B cell (primary cell): ENCODE data around the gene CCDC9. TPM values are rescaled to one million over a fixed set of nuclear protein-coding genes. Genes with fewer than 3 reads are reported as not detected.

Experiments used
- ATAC-seq: fragments of 200-7000 bp; cut with Tn5 transposase; one replicate; pipeline ENCODE4 v1.10.0; 2021; ENCODE audit warnings: low read depth, mild to moderate bottlenecking, moderate number of reproducible peaks, moderate library complexity
- CTCF ChIA-PET: fragments of 350-600 bp; sonication (Branson Sonifier 250); formaldehyde crosslinking; loops from one replicate; lab custom pipeline; 2021; ENCODE audit warnings: antibody characterized with exemption, inconsistent platforms; lab: Charles Lee
- POLR2A ChIA-PET: fragments of 350-600 bp; sonication (Branson Sonifier 250); formaldehyde crosslinking; loops from one replicate; lab custom pipeline; 2021; ENCODE audit warnings: antibody characterized with exemption; lab: Charles Lee
- DNase-seq: peaks from one replicate; pipeline ENCODE4 v3.0.0; 2013
- H2AFZ ChIP-seq: 2 replicates; pipeline ENCODE4 v1.6.1; 2012; ENCODE audit warnings: mild to moderate bottlenecking, low read depth, low read length; ENCODE audit not compliant: insufficient read depth, poor library complexity, severe bottlenecking
- H3K27ac ChIP-seq, 2 donors: 1 replicate in 1 of 2; 2 replicates in 1 of 2; pipeline ENCODE4 v1.5.1; 2012 to 2013; ENCODE audit warnings: low read length in 2 of 2, mild to moderate bottlenecking in 2 of 2, moderate library complexity in 1 of 2
- H3K27me3 ChIP-seq, 4 experiments: fragments of 200-600 bp in 1 of 4; sonication (generic) in 1 of 4; replicated peaks in 1 of 4; 1 replicate in 2 of 4; 2 replicates in 2 of 4; pipeline versions ENCODE4 v1.6.1 to v1.7.0; 2013 to 2016; ENCODE audit warnings: low read length in 3 of 4, mild to moderate bottlenecking in 2 of 4, mixed read lengths in 1 of 4, moderate library complexity in 1 of 4; ENCODE audit not compliant: insufficient read depth in 4 of 4, control insufficient read depth in 3 of 4; ENCODE audit errors: control extremely low read depth in 1 of 4
- H3K36me3 ChIP-seq, 2 experiments: replicated peaks in 1 of 2; 1 replicate in 1 of 2; 2 replicates in 1 of 2; pipeline versions ENCODE4 v1.6.1 to v1.7.1; 2013; ENCODE audit warnings: low read length in 1 of 2; ENCODE audit not compliant: insufficient read depth in 2 of 2, control insufficient read depth in 1 of 2; ENCODE audit errors: control extremely low read depth in 1 of 2, extremely low read depth in 1 of 2
- H3K4me1 ChIP-seq, 2 donors: fragments of 200-600 bp in 1 of 2; sonication (generic) in 1 of 2; 1 replicate in 1 of 2; 2 replicates in 1 of 2; pipeline versions ENCODE4 v1.5.1 to v1.6.1; 2013 to 2017; ENCODE audit warnings: low read length in 2 of 2; ENCODE audit not compliant: control insufficient read depth in 2 of 2, insufficient read depth in 2 of 2
- H3K4me2 ChIP-seq: replicated peaks from 2 replicates; pipeline ENCODE3; 2012; ENCODE audit warnings: mild to moderate bottlenecking, low read depth, low read length; ENCODE audit not compliant: poor library complexity, severe bottlenecking
- H3K4me3 ChIP-seq, 5 experiments: fragments of 200-600 bp in 1 of 5; sonication (generic) in 1 of 5; 1 replicate in 3 of 5; 2 replicates in 2 of 5; pipeline versions ENCODE4 v1.5.1 to v1.7.0; 2011 to 2016; ENCODE audit warnings: low read length in 4 of 5, mild to moderate bottlenecking in 4 of 5, low read depth in 2 of 5, control low read depth in 1 of 5, moderate library complexity in 1 of 5; ENCODE audit not compliant: insufficient read depth in 1 of 5; ENCODE audit errors: control extremely low read depth in 1 of 5, extremely low read depth in 1 of 5
- H3K79me2 ChIP-seq: fragments of 200-600 bp; sonication (generic); one replicate; pipeline ENCODE4 v1.6.0; 2016; ENCODE audit warnings: low read length; ENCODE audit not compliant: control insufficient read depth, insufficient read depth
- H3K9ac ChIP-seq: fragments of 200-600 bp; sonication (generic); 2 replicates; pipeline ENCODE4 v1.6.1; 2017; ENCODE audit warnings: mild to moderate bottlenecking, low read length, moderate library complexity
- H3K9me3 ChIP-seq, 3 donors: one replicate each; pipeline versions ENCODE4 v1.6.1 to v1.7.1; 2013; ENCODE audit warnings: low read length in 2 of 3; ENCODE audit not compliant: control insufficient read depth in 2 of 3, insufficient read depth in 1 of 3; ENCODE audit errors: control extremely low read depth in 1 of 3
- H4K20me1 ChIP-seq: 2 replicates; pipeline ENCODE4 v1.6.0; 2012; ENCODE audit warnings: mild to moderate bottlenecking, low read length; ENCODE audit not compliant: insufficient read depth, control insufficient read depth, poor library complexity, severe bottlenecking
- H3K27ac Mint-ChIP-seq: one replicate; pipeline ENCODE4 v1.8.0; 2021; ENCODE audit warnings: mixed read lengths
- H3K27me3 Mint-ChIP-seq: one replicate; pipeline ENCODE4 v1.8.0; 2021; ENCODE audit warnings: mixed read lengths
- H3K4me1 Mint-ChIP-seq: one replicate; pipeline ENCODE4 v1.8.0; 2021; ENCODE audit warnings: mixed read lengths
- H3K4me3 Mint-ChIP-seq: one replicate; pipeline ENCODE4 v1.8.0; 2021; ENCODE audit warnings: mixed read lengths
- H3K9me3 Mint-ChIP-seq: one replicate; pipeline ENCODE4 v1.8.0; 2022; ENCODE audit warnings: mixed read lengths; ENCODE audit not compliant: insufficient read depth
- CTCF ChIP-seq: fragments of 200-600 bp; IDR thresholded peaks from one replicate; pipeline ENCODE4 v1.8.0; 2022; ENCODE audit warnings: antibody characterized with exemption, mild to moderate bottlenecking
- EZH2 ChIP-seq: IDR thresholded peaks from 2 replicates; pipeline ENCODE4 v1.6.1; 2012; ENCODE audit warnings: borderline replicate concordance, low read depth, mild to moderate bottlenecking, moderate library complexity, low read length; ENCODE audit not compliant: insufficient read depth, poor library complexity, severe bottlenecking
- WGBS: methylation state at CpG from one replicate; pipeline ENCODE4 v1.1.5; 2013; ENCODE audit warnings: missing lambda C conversion rate; ENCODE audit not compliant: insufficient coverage; 5-methylcytosine and 5-hydroxymethylcytosine counted together
- intact Hi-C: fragments of 100-400 bp; cut with micrococcal nuclease; formaldehyde crosslinking; loops from one replicate; pipeline ENCODE4 v1.10.0; 2022
- polyA plus RNA-seq: library from polyadenylated mRNA; depleted of rRNA; stranded (reverse); fragments of >200 nt; gene quantifications from 2 replicates; pipeline ENCODE4 v1.2.3, GENCODE V29; 2012
- total RNA-seq, 2 donors: library from RNA; stranded (reverse); fragments of 120-200 nt in 1 of 2; gene quantifications; 1 replicate in 1 of 2; 2 replicates in 1 of 2; pipeline versions ENCODE4 v1.2.3 to v1.2.4, GENCODE V29; 2013 to 2022

Gene CCDC9
- total and polyA plus RNA-seq, 2 donors (not counting 1 experiment from before 2014, with no cell fraction given) = 12.3 to 54.7 TPM

- H4K20me1 ChIP-seq = peaks cover 22% of the 10 kb centered on the region
- peak overlapping the region; percentile 36 to 95 (median 63) for H3K4me3 ChIP-seq
- Mint-ChIP-seq H3K27ac (no peak overlapping the region), H3K4me1 (peaks cover 30% of the 10 kb centered on the region), H3K4me3 (peak overlapping the region; percentile 58), H3K9me3 (no peaks in the 10 kb centered on the region), H3K27me3 (no peaks in the 10 kb centered on the region)
- ChIA-PET CTCF (interaction anchor here (1.0 to 7.3 kb wide), 4 partner anchors 9 to 19 kb away, joined by 3 to 99 read pairs (median 6); no protein-coding TSS in a partner anchor), POLR2A (interaction anchor here (0.7 to 1.8 kb wide), 2 partner anchors 10 to 13 kb away, joined by 3 to 4 read pairs; no protein-coding TSS in a partner anchor)
- WGBS = under 1% methylated on average over 75 of the region's 84 CpGs
- H3K79me2 ChIP-seq = no peaks in the 10 kb centered on the region
- H3K27ac ChIP-seq = peak overlapping the region; percentile 24 to 83
- H3K4me2 ChIP-seq = peak overlapping the region; percentile 100
- ATAC-seq (peak; percentile 4), DNase-seq (peak; percentile 89)
- intact Hi-C loops = loop anchor here (1.0 kb wide), 1 partner anchor 14 kb away; no protein-coding TSS in a partner anchor
- no peaks in the 10 kb centered on the region for H3K9me3 ChIP-seq
- peak overlapping the region; percentile 93 for H3K9ac ChIP-seq
- peaks cover 53 to 61% of the 10 kb centered on the region in 2 donors for H3K4me1 ChIP-seq
- H3K36me3 ChIP-seq = no peaks in the 10 kb centered on the region
- TF ChIP-seq EZH2 (no peak), CTCF (peak; percentile 82)
- no peak overlapping the region for H2AFZ ChIP-seq
- peaks cover 0 to 37% (median 1%) of the 10 kb centered on the region in 4 experiments for H3K27me3 ChIP-seq
Observed at GRCh38 chr19:47230054-47230920, 26.0 kb upstream of the CCDC9 start.

GRCh38 chr19:47230921-47231214 is 25.5 kb upstream of the CCDC9 start, which contains the start of gene BBC3:
TSS of gene BBC3 (minus strand) at chr19:47231199. CDS start at chr19:47228431, 2,768 bp downstream.
- Mint-ChIP-seq H3K27me3 (no peaks in the 10 kb centered on the region), H3K4me1 (peaks cover 26% of the 10 kb centered on the region), H3K9me3 (no peaks in the 10 kb centered on the region), H3K4me3 (peak within 1 kb of the TSS; percentile 81), H3K27ac (peak within 1 kb of the TSS; percentile 59)
- H3K4me3 ChIP-seq = peak within 1 kb of the TSS; percentile 53 to 95 (median 63)
- peaks cover 0 to 37% (median 1%) of the 10 kb centered on the region in 4 experiments for H3K27me3 ChIP-seq
- H3K79me2 ChIP-seq = no peaks in the 10 kb centered on the region
- H3K27ac ChIP-seq = peak within 1 kb of the TSS; percentile 24 to 83
- TF ChIP-seq EZH2 = no peak
- no peak for TF ChIP-seq CTCF
- H2AFZ ChIP-seq = peak within 1 kb of the TSS; percentile 68
- ATAC-seq (no peak), DNase-seq (no peak)
- intact Hi-C loops = loop anchor here (1.0 kb wide), 2 partner anchors 10 to 13 kb away; no protein-coding TSS in a partner anchor
- CTCF ChIA-PET = interaction anchor here (3.2 kb wide), 1 partner anchor 15 kb away, joined by 30 read pairs; no protein-coding TSS in a partner anchor
- H3K36me3 ChIP-seq = no peaks in the 10 kb centered on the region
- WGBS = under 1% methylated on average over 39 of the region's 43 CpGs
- H3K9ac ChIP-seq = peak within 1 kb of the TSS; percentile 93
- POLR2A ChIA-PET = no interaction called here
- peaks cover 22% of the 10 kb centered on the region for H4K20me1 ChIP-seq
- peaks cover 48 to 55% of the 10 kb centered on the region in 2 donors for H3K4me1 ChIP-seq
- peak within 1 kb of the TSS; percentile 100 for H3K4me2 ChIP-seq
- no peaks in the 10 kb centered on the region for H3K9me3 ChIP-seq
